Kidney (tissue), 14 donors: ENCODE measurements around the gene ZNF341. TPM values are rescaled to one million over a fixed set of nuclear protein-coding genes. Genes with fewer than 3 reads are reported as not detected.
"Not testable (repeated sequence)": the region's sequence is repeated elsewhere in the genome, so short reads cannot be mapped to it uniquely, and the experiment has no call there.

Experiments
- DNase-seq, 5 donors: peaks; one replicate each; pipeline ENCODE4 v3.0.0-alpha.2; 2013 to 2020
- FAIRE-seq: peaks from 2 replicates; lab custom pipeline; 2012; peaks lifted over from hg19 to GRCh38; lab: Jason Lieb, UNC
- H3K27ac ChIP-seq, 2 donors: one replicate each; pipeline ENCODE4 v1.7.0; 2013; ENCODE audit warnings: low read depth in 2 of 2, low read length in 2 of 2, inconsistent platforms in 1 of 2
- H3K27me3 ChIP-seq: one replicate; pipeline ENCODE4 v1.7.1; 2013; ENCODE audit warnings: low read length, inconsistent platforms; ENCODE audit not compliant: control insufficient read depth, insufficient read depth
- H3K36me3 ChIP-seq, 3 donors: one replicate each; pipeline versions ENCODE4 v1.7.0 to v1.7.1; 2013; ENCODE audit warnings: low read length in 3 of 3, control low read depth in 1 of 3, inconsistent platforms in 1 of 3; ENCODE audit not compliant: insufficient read depth in 3 of 3, control insufficient read depth in 2 of 3
- H3K4me1 ChIP-seq, 3 donors: one replicate each; pipeline versions ENCODE4 v1.7.0 to v1.7.1; 2013; ENCODE audit warnings: low read length in 3 of 3, inconsistent platforms in 1 of 3, low read depth in 1 of 3; ENCODE audit not compliant: control insufficient read depth in 2 of 3, insufficient read depth in 2 of 3
- H3K4me3 ChIP-seq, 3 donors: one replicate each; pipeline versions ENCODE4 v1.7.0 to v1.8.1; 2013; ENCODE audit warnings: low read length in 3 of 3, control low read depth in 1 of 3, inconsistent platforms in 1 of 3
- H3K9ac ChIP-seq, 3 donors: one replicate each; pipeline versions ENCODE4 v1.7.0 to v1.7.1; 2013; ENCODE audit warnings: low read length in 3 of 3, control low read depth in 1 of 3, inconsistent platforms in 1 of 3
- H3K9me3 ChIP-seq, 3 donors: one replicate each; pipeline versions ENCODE4 v1.7.0 to v1.7.1; 2013; ENCODE audit warnings: low read length in 3 of 3, control low read depth in 1 of 3, inconsistent platforms in 1 of 3; ENCODE audit not compliant: control insufficient read depth in 2 of 3, insufficient read depth in 1 of 3
- CTCF ChIP-seq: IDR thresholded peaks from 3 replicates; pipeline ENCODE4 v1.5.1; 2012; ENCODE audit warnings: mild to moderate bottlenecking, moderate library complexity, borderline replicate concordance; ENCODE audit not compliant: insufficient read depth; ENCODE audit errors: extremely low read depth
- intact Hi-C: fragments of 100-400 bp; cut with DNase I; formaldehyde crosslinking; loops from one replicate; pipeline ENCODE4 v1.11.1; 2022
- polyA plus RNA-seq: library from polyadenylated mRNA; stranded (reverse); fragments of 350-450 nt; fragmentation: Illumina TruSeq; extraction: RNeasy Lipid Tissue Mini Kit (QIAGEN cat#74804); gene quantifications from one replicate; pipeline ENCODE4 v1.2.3, GENCODE V29; 2014; ENCODE audit warnings: low read depth, low replicate concordance; ENCODE audit not compliant: insufficient read depth
- total RNA-seq: library from RNA; stranded (reverse); fragmentation: NEBNext Ultra II Directional; extraction: Animal tissue kit (Norgen Biotek cat#: 25700); gene quantifications from one replicate; pipeline ENCODE4 v1.2.1, GENCODE V29; 2021
- donor health status: control.
- donor health status: control.
- donor health status: control.
- donor health status: control.
- donor health status: control.
- donor health status: DM: yes; HTN: yes; CAD: no.
- donor health status: Normal renal cell carcinoma (clear cell type).

The ZNF341 gene
- total and polyA plus RNA-seq, 2 donors from 2014 or later, result 1.5 to 2.6 TPM

DNA sequence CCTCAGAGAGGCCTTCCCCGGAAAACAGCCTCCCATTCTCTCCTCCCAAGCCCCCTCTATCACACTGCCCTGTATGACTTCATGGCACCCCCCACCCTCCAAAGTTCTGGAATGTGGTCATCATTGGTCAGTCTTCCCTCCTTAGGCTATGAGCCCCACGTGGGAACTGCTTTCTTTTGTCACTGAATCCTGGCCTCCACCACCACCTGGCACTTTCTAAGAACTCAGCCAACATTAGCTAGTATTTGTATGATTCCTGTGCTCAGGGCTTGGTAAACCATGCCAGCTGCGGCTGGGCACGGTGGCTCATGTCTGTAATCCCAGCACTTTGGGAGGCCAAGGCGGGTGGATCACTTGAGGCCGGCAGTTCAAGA, 37.2 kb upstream of the ZNF341 start:
- Histone ChIP-seq H3K27ac (no peak overlapping the region), H3K27me3 (no peaks in the 10 kb centered on the region), H3K4me1 (no peaks in the 10 kb centered on the region), H3K4me3 (no peak overlapping the region), H3K9me3 (no peaks in the 10 kb centered on the region), H3K36me3 (no peaks in the 10 kb centered on the region), H3K9ac (no peak overlapping the region)
- DNase-seq (no peak), FAIRE-seq (no peak)
- TF ChIP-seq CTCF, result no peak
- intact Hi-C loops, result no loop called here

DNA sequence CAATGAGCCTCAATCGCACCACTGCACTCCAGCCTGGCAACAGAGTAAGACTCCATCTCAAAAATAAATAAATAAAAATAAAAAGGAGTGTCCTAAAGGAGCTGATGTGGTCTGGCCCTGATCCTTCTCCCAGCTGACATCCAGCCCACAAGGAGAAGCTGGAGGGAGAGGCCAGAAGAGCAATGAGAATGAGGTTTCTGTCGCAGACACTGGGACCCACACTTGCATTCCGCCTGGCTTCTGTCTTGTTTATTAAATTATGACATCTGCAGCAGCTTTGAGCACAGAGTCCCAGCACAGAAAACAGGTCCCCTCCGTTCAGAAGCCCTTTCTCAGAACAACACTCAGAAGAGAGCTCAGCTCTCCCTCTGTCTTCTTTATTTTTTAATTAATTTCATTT, 35.3 kb upstream of the ZNF341 start:
- no peak for DNase-seq
- no peaks in the 10 kb centered on the region for H3K4me1 ChIP-seq
- FAIRE-seq, result no peak
- intact Hi-C loops, result no loop called here
- H3K9me3 ChIP-seq, result no peaks in the 10 kb centered on the region
- no peak overlapping the region for H3K4me3 ChIP-seq
- no peaks in the 10 kb centered on the region for H3K36me3 ChIP-seq
- no peaks in the 10 kb centered on the region for H3K27me3 ChIP-seq
- no peak for TF ChIP-seq CTCF
- no peak overlapping the region for H3K9ac ChIP-seq
- no peak overlapping the region for H3K27ac ChIP-seq

GRCh38 chr20:33697129-33697528, 34.7 kb upstream of the ZNF341 start:
- Histone ChIP-seq H3K36me3 (no peaks in the 10 kb centered on the region), H3K9ac (no peak overlapping the region), H3K27me3 (no peaks in the 10 kb centered on the region), H3K4me1 (no peaks in the 10 kb centered on the region), H3K9me3 (no peaks in the 10 kb centered on the region), H3K27ac (no peak overlapping the region), H3K4me3 (no peak overlapping the region)
- no peak for DNase-seq
- FAIRE-seq, result no peak
- TF ChIP-seq CTCF, result no peak
- intact Hi-C loops, result no loop called here

DNA sequence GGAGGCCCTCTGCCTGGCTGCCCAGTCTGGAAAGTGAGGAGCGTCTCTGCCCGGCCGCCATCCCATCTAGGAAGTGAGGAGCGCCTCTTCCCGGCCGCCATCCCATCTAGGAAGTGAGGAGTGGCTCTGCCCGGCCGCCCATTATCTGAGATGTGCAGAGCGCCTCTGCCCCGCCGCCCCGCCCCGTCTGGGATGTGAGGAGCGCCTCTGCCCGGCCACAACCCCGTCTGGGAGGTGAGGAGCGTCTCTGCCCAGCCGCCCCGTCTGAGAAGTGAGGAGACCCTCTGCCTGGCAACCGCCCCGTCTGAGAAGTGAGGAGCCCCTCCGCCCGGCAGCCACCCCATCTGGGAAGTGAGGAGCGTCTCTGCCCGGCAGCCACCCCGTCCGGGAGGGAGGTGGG, 32.8 kb upstream of the ZNF341 start:
- FAIRE-seq, H3K27ac ChIP-seq, H3K36me3 ChIP-seq, H3K27me3 ChIP-seq, H3K9ac ChIP-seq, intact Hi-C loops, H3K4me3 ChIP-seq, DNase-seq, H3K9me3 ChIP-seq, H3K4me1 ChIP-seq: not testable (repeated sequence)

- H3K4me1 ChIP-seq, H3K9me3 ChIP-seq, H3K9ac ChIP-seq, FAIRE-seq, intact Hi-C loops, DNase-seq, H3K27ac ChIP-seq, H3K4me3 ChIP-seq, H3K36me3 ChIP-seq, H3K27me3 ChIP-seq: not testable (repeated sequence)
These were observed 30.9 kb upstream of the ZNF341 start for GRCh38 chr20:33700696-33701441.
